GM21825 (cell line): ENCODE results near the gene FAH.
A peak's percentile ranks its signal among the peaks of the same experiment; 100 is the strongest.

ENCODE experiments used
- ATAC-seq: cut with Tn5 transposase; IDR thresholded peaks from one replicate; pipeline ENCODE4 v1.9.1; 2021; ENCODE audit warnings: mild to moderate bottlenecking, moderate library complexity; ENCODE audit not compliant: unreplicated experiment

Gene FAH

GRCh38 chr15:80171787-80172186, 19.0 kb downstream of the FAH start:
- no peak for ATAC-seq

GRCh38 chr15:80172401-80172800, 19.6 kb downstream of the FAH start:
- no peak for ATAC-seq

GRCh38 chr15:80173022-80173759, 20.4 kb downstream of the FAH start:
- ATAC-seq: peak; percentile 60

GRCh38 chr15:80174017-80174746, 21.4 kb downstream of the FAH start:
- no peak for ATAC-seq

- ATAC-seq: no peak
Observed at GRCh38 chr15:80175436-80175835, 22.6 kb downstream of the FAH start.

- ATAC-seq: no peak
Observed at GRCh38 chr15:80176443-80176842, 23.6 kb downstream of the FAH start.

- ATAC-seq: no peak
Observed at GRCh38 chr15:80177156-80177555, 24.4 kb downstream of the FAH start.

- ATAC-seq: no peak
Observed at GRCh38 chr15:80179025-80179759, 26.4 kb downstream of the FAH start.

- ATAC-seq: no peak
Observed at GRCh38 chr15:80179935-80180334, 27.1 kb downstream of the FAH start.

GRCh38 chr15:80180468-80180867, 27.7 kb downstream of the FAH start:
- no peak for ATAC-seq

- no peak for ATAC-seq
Observed at GRCh38 chr15:80180986-80181385, 28.2 kb downstream of the FAH start.

- ATAC-seq: no peak
Observed at GRCh38 chr15:80182611-80183261, 29.9 kb downstream of the FAH start.

- no peak for ATAC-seq
Observed at GRCh38 chr15:80183306-80183705, 30.5 kb downstream of the FAH start.

- no peak for ATAC-seq
Observed at GRCh38 chr15:80183886-80184285, 31.1 kb downstream of the FAH start.

- ATAC-seq: no peak
Observed at GRCh38 chr15:80184554-80184953, 31.8 kb downstream of the FAH start.

GRCh38 chr15:80185152-80185551, 32.4 kb downstream of the FAH start:
- no peak for ATAC-seq

- ATAC-seq: no peak
Observed at GRCh38 chr15:80186066-80186465, 33.3 kb downstream of the FAH start.

- no peak for ATAC-seq
Observed at GRCh38 chr15:80186597-80186996, 33.8 kb downstream of the FAH start.

GRCh38 chr15:80188251-80188650, 35.5 kb downstream of the FAH start:
- ATAC-seq: no peak

GRCh38 chr15:80191198-80191597, 38.4 kb downstream of the FAH start:
- no peak for ATAC-seq

- ATAC-seq: no peak
Observed at GRCh38 chr15:80191897-80192595, 39.2 kb downstream of the FAH start.
